Uterine smooth muscle cell (primary cell): ENCODE data around the gene OR10G4. TPM values are rescaled to one million over a fixed set of nuclear protein-coding genes. Genes with fewer than 3 reads are reported as not detected.

Experiments used
- total RNA-seq: library from RNA; depleted of rRNA; stranded (reverse); fragments of >200 nt; gene quantifications from 2 replicates; pipeline ENCODE4 v1.2.3, GENCODE V29; 2014

Gene OR10G4
- total RNA-seq: not detected in 2 replicates

GRCh38 chr11:124012697-124013096, at the start of gene OR10G4:
Gene OR10G4 (plus strand): TSS chr11:124012997. CDS start chr11:124015575, 2,578 bp downstream.

GRCh38 chr11:123977731-123978347, 35.0 kb upstream of the OR10G4 start, which contains the start of gene OR10S1:
Gene OR10S1 (minus strand): TSS chr11:123977781. CDS start chr11:123977664, 117 bp downstream.

GRCh38 chr11:123995119-123995518, 17.7 kb upstream of the OR10G4 start, which contains the start of gene OR10G6:
Gene OR10G6 (minus strand): TSS chr11:123995161. CDS start chr11:123995161, 0 bp downstream.

GRCh38 chr11:124026498-124026897, 13.7 kb downstream of the OR10G4 start, which contains the start of gene OR10G8:
Gene OR10G8 (plus strand): TSS chr11:124026798. CDS start chr11:124029623, 2,825 bp downstream.

GRCh38 chr11:124041254-124041653, 28.5 kb downstream of the OR10G4 start, which contains the start of gene OR10G7:
Gene OR10G7 (minus strand): TSS chr11:124041325. CDS start chr11:124039001, 2,324 bp downstream.

Other genes starting within 250 kb of the OR10G4 start
- gene OR6M1, start 206.6 kb upstream of the OR10G4 start, total RNA-seq: not detected in 2 replicates
- gene TMEM225, start 127.3 kb upstream of the OR10G4 start, total RNA-seq: not detected in 2 replicates
- not detected in 2 replicates for gene OR8D4, start 110.8 kb upstream of the OR10G4 start, total RNA-seq
- gene OR4D5, start 73.4 kb upstream of the OR10G4 start, total RNA-seq: not detected in 2 replicates
- not detected in 2 replicates for gene OR6T1, start 69.2 kb upstream of the OR10G4 start, total RNA-seq
- not detected in 2 replicates for gene OR10S1, start 35.2 kb upstream of the OR10G4 start, total RNA-seq
- gene OR10G6, start 17.8 kb upstream of the OR10G4 start, total RNA-seq: not detected in 2 replicates
- gene OR10G9, start 10.0 kb downstream of the OR10G4 start, total RNA-seq: not detected in 2 replicates
- gene OR10G8, start 13.8 kb downstream of the OR10G4 start, total RNA-seq: not detected in 2 replicates
- not detected in 2 replicates for gene OR10G7, start 28.3 kb downstream of the OR10G4 start, total RNA-seq
- gene VWA5A, start 102.5 kb downstream of the OR10G4 start, total RNA-seq: 10.5 and 11.8 TPM in 2 replicates
- not detected in 2 replicates for gene OR10D3, start 170.3 kb downstream of the OR10G4 start, total RNA-seq
- not detected in 2 replicates for gene OR8G1, start 228.1 kb downstream of the OR10G4 start, total RNA-seq
- gene OR8G5, start 243.4 kb downstream of the OR10G4 start, total RNA-seq: not detected in 2 replicates